Measurements from ENCODE around the gene ZSWIM6. TPM values are rescaled to one million over a fixed set of nuclear protein-coding genes. Genes with fewer than 3 reads are reported as not detected.

Gene ZSWIM6
- total RNA-seq, 4 donors from 2014 or later: 1.9 to 4.0 (median 3.0) TPM

DNA sequence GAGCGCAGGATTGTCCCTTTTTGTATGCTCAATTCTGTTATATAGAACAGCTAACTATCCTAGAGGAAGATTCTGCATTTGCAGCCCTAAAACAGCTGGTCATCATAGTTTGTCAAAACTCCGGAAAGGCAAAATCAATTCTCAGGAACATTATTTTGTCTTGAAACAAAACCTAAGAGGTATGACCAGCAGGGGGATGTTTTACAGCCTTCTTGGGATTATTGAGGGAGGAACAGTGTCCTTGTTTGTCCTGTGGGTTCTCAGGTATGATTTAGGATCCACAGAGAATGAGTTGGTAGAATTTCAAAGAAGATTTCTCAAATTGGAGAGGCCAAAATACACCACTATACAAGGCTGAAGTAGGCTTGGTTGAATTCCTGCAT is 136.4 kb downstream of the ZSWIM6 start:
- ATAC-seq (no peak), DNase-seq (no peak)
- Histone ChIP-seq H3K36me3 (no peaks in the 10 kb centered on the region), H3K27me3 (no peaks in the 10 kb centered on the region), H3K4me1 (peaks cover 0 to 4% of the 10 kb centered on the region in 2 donors), H3K27ac (no peak overlapping the region), H3K4me3 (no peak overlapping the region), H3K9me3 (no peaks in the 10 kb centered on the region)
- in situ Hi-C loops (cut with MboI; ENCODE audit: low sequenced_read_pairs in 4 of 4) (no loop called here), intact Hi-C loops (cut with DNase I; ENCODE audit: low total_unique reads) (no loop called here)
- TF ChIP-seq CTCF (IDR thresholded peaks at IDR 0.05 in 4 of 5, conservative IDR thresholded peaks at IDR 0.05 in 1 of 5): no peak
- TF ChIP-seq POLR2A (IDR thresholded peaks at IDR 0.05): no peak

GRCh38 chr5:61471352-61471751 is 139.3 kb downstream of the ZSWIM6 start:
- no peak for DNase-seq
- no peaks in the 10 kb centered on the region for H3K36me3 ChIP-seq
- no peak for ATAC-seq
- in situ Hi-C loops (cut with MboI; ENCODE audit: low sequenced_read_pairs in 4 of 4) (no loop called here), intact Hi-C loops (cut with DNase I; ENCODE audit: low total_unique reads) (no loop called here)
- H3K27ac ChIP-seq: no peak overlapping the region
- no peaks in the 10 kb centered on the region for H3K9me3 ChIP-seq
- H3K4me1 ChIP-seq: peaks cover 0 to 4% of the 10 kb centered on the region in 2 donors
- H3K27me3 ChIP-seq: no peaks in the 10 kb centered on the region
- no peak for TF ChIP-seq CTCF (IDR thresholded peaks at IDR 0.05 in 4 of 5, conservative IDR thresholded peaks at IDR 0.05 in 1 of 5)
- no peak for TF ChIP-seq POLR2A (IDR thresholded peaks at IDR 0.05)
- no peak overlapping the region for H3K4me3 ChIP-seq

GRCh38 chr5:61472172-61472958 is 140.3 kb downstream of the ZSWIM6 start:
- TF ChIP-seq POLR2A (IDR thresholded peaks at IDR 0.05) (no peak), CTCF (IDR thresholded peaks at IDR 0.05 in 4 of 5, conservative IDR thresholded peaks at IDR 0.05 in 1 of 5) (no peak)
- Histone ChIP-seq H3K27me3 (no peaks in the 10 kb centered on the region), H3K9me3 (no peaks in the 10 kb centered on the region), H3K27ac (no peak overlapping the region), H3K36me3 (no peaks in the 10 kb centered on the region), H3K4me1 (peaks cover 0 to 4% of the 10 kb centered on the region in 2 donors), H3K4me3 (no peak overlapping the region)
- intact Hi-C loops (cut with DNase I; ENCODE audit: low total_unique reads) (no loop called here), in situ Hi-C loops (cut with MboI; ENCODE audit: low sequenced_read_pairs in 4 of 4) (no loop called here)
- ATAC-seq: no peak
- DNase-seq: no peak

DNA sequence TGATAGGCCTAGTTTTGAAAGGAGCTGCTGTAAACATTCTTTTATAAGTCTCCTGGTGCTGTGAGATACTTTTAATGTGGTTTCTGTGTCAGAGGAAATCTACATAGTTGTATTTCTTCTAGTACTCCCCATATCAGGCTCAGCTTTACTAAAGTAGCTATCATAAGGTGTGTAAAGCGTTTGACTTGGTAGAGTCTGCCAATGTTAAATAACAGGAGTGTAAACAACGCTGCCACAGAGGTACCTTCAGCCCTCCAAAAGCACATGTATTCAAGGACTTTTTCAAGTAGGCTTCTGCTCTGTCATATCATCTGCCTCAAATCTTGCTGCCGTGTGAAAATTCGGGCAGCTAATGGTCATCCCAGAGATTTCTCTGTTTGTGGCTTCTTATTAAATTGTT is 142.7 kb downstream of the ZSWIM6 start:
- ATAC-seq: no peak
- Histone ChIP-seq H3K4me3 (no peak overlapping the region), H3K4me1 (no peaks in the 10 kb centered on the region), H3K36me3 (no peaks in the 10 kb centered on the region), H3K9me3 (no peaks in the 10 kb centered on the region), H3K27ac (no peak overlapping the region), H3K27me3 (no peaks in the 10 kb centered on the region)
- TF ChIP-seq CTCF (IDR thresholded peaks at IDR 0.05 in 4 of 5, conservative IDR thresholded peaks at IDR 0.05 in 1 of 5) (no peak), POLR2A (IDR thresholded peaks at IDR 0.05) (no peak)
- no peak for DNase-seq
- in situ Hi-C loops (cut with MboI; ENCODE audit: low sequenced_read_pairs in 4 of 4) (no loop called here), intact Hi-C loops (cut with DNase I; ENCODE audit: low total_unique reads) (no loop called here)

- in situ Hi-C loops (cut with MboI; ENCODE audit: low sequenced_read_pairs in 4 of 4) (no loop called here), intact Hi-C loops (cut with DNase I; ENCODE audit: low total_unique reads) (no loop called here)
- Histone ChIP-seq H3K27ac (no peak overlapping the region), H3K4me3 (no peak overlapping the region), H3K4me1 (no peaks in the 10 kb centered on the region), H3K36me3 (no peaks in the 10 kb centered on the region), H3K9me3 (no peaks in the 10 kb centered on the region), H3K27me3 (no peaks in the 10 kb centered on the region)
- TF ChIP-seq CTCF (IDR thresholded peaks at IDR 0.05 in 4 of 5, conservative IDR thresholded peaks at IDR 0.05 in 1 of 5): no peak
- no peak for TF ChIP-seq POLR2A (IDR thresholded peaks at IDR 0.05)
- ATAC-seq (no peak), DNase-seq (no peak)
Observed at GRCh38 chr5:61477788-61478187, 145.7 kb downstream of the ZSWIM6 start.
